Tibial nerve (tissue), 4 donors: Measurements from ENCODE around the gene TBC1D10B.
"Not testable (repeated sequence)": the region's sequence is repeated elsewhere in the genome, so short reads cannot be mapped to it uniquely, and the experiment has no call there.

Experiments
- EP300 ChIP-seq, 2 donors: sonication (generic); formaldehyde crosslinking; IDR thresholded peaks; one replicate each; pipeline ENCODE4 v1.6.1; 2017; ENCODE audit warnings: antibody characterized with exemption in 2 of 2, mild to moderate bottlenecking in 1 of 2
- POLR2A ChIP-seq, 2 donors: fragments of 450-650 bp; IDR thresholded peaks; one replicate each; pipeline ENCODE4 v1.6.1; 2017; ENCODE audit warnings: antibody characterized with exemption in 2 of 2, mild to moderate bottlenecking in 2 of 2, moderate library complexity in 2 of 2
- TF ChIP-seq, protein P1 (sequence below), 5 experiments: fragments of 200-600 bp in 3 of 5; fragments of 450-650 bp in 2 of 5; sonication (generic) in 3 of 5; IDR thresholded peaks; one replicate each; pipeline ENCODE4 v1.5.1; 2016 to 2019; ENCODE audit warnings: antibody characterized with exemption in 5 of 5, mild to moderate bottlenecking in 3 of 5, moderate library complexity in 2 of 5

GRCh38 chr16:30310937-30311336 is 59.4 kb downstream of the TBC1D10B start:
- TF ChIP-seq, protein P1, sequence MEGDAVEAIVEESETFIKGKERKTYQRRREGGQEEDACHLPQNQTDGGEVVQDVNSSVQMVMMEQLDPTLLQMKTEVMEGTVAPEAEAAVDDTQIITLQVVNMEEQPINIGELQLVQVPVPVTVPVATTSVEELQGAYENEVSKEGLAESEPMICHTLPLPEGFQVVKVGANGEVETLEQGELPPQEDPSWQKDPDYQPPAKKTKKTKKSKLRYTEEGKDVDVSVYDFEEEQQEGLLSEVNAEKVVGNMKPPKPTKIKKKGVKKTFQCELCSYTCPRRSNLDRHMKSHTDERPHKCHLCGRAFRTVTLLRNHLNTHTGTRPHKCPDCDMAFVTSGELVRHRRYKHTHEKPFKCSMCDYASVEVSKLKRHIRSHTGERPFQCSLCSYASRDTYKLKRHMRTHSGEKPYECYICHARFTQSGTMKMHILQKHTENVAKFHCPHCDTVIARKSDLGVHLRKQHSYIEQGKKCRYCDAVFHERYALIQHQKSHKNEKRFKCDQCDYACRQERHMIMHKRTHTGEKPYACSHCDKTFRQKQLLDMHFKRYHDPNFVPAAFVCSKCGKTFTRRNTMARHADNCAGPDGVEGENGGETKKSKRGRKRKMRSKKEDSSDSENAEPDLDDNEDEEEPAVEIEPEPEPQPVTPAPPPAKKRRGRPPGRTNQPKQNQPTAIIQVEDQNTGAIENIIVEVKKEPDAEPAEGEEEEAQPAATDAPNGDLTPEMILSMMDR (IDR thresholded peaks at IDR 0.05), result not testable (repeated sequence)
- TF ChIP-seq POLR2A, EP300 (IDR thresholded peaks at IDR 0.05): not testable (repeated sequence)
